ENCODE data around the gene RRP1.

The RRP1 gene, protein sequence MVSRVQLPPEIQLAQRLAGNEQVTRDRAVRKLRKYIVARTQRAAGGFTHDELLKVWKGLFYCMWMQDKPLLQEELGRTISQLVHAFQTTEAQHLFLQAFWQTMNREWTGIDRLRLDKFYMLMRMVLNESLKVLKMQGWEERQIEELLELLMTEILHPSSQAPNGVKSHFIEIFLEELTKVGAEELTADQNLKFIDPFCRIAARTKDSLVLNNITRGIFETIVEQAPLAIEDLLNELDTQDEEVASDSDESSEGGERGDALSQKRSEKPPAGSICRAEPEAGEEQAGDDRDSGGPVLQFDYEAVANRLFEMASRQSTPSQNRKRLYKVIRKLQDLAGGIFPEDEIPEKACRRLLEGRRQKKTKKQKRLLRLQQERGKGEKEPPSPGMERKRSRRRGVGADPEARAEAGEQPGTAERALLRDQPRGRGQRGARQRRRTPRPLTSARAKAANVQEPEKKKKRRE

DNA sequence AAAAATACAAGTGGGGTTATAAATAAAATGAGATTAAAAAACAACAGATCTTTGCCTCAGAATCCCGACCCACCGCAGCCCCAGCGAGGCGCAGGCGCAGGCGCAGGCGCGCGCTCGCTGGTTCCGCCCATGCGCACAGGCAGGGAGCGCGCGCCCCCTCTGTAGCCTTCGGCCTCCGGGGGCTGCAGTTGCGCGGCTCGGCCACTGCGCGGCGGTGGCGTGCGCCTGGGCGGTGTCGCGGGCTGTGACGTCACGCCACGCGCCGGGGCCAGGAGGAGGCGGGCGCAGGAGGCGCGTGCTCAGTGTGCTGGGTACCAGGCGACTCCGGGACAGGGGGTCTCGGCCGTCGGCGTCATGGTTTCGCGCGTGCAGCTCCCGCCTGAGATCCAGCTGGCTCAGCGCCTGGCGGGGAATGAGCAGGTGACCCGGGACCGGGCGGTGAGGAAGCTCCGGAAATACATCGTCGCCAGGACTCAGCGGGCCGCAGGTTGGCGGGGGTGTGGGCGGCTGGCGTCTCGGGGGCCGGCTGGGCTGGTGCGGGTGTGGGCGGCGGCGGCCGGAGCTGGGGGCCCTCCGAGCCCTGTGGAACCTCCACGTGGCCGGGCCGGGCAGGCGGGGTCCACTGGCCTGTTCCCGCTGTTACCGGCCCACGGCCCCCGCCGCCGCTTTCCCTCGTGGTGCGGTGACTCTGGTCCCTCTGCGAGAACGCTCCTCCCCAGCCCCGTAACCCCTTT lies at the start of gene RRP1:
Gene RRP1 (plus strand): TSS at position 302 of the 734 bp plus-strand sequence. CDS start 53 bp downstream, at position 355.
- DNase-seq (ENCODE audit: low spot score), result peak; percentile 84

DNA sequence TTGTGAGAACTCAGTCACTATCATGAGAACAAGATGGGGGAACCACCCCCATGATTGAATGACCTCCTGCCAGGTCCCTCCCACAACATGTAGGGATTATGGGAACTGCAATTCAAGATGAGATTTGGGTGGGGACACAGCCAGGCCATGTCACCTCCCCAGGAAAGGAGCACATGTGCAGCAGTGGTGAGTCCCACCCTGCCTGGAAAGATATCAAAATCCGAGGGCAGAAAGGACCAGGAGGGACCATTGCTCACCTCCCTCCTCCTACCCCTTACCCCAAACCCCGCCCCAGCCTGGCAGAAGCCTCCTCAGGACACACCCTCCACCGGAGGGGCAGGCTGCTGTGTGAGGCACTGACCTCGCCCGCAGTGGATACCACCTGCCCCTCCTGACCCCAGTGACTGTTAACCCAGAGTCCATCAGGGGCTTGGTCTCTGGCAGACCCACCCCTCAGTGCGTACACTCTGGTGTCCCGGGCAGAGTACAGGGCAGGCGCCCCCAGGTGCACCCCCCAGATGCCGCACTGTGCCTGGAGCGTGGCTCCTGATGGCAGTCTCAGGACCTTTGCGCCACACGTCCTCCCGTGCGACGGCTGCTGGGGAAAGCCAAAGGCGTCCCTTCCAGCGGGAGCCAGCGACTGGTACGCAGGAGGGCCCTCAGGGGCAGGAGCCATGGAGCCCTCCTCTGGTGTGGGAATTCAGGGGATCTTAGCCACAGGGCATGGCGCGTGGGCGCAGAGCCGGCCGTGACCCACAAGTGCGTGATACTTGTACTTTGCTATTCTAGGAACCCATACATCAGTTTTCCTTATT lies 49.5 kb upstream of the RRP1 start:
- DNase-seq (ENCODE audit: low spot score), result no peak

DNA sequence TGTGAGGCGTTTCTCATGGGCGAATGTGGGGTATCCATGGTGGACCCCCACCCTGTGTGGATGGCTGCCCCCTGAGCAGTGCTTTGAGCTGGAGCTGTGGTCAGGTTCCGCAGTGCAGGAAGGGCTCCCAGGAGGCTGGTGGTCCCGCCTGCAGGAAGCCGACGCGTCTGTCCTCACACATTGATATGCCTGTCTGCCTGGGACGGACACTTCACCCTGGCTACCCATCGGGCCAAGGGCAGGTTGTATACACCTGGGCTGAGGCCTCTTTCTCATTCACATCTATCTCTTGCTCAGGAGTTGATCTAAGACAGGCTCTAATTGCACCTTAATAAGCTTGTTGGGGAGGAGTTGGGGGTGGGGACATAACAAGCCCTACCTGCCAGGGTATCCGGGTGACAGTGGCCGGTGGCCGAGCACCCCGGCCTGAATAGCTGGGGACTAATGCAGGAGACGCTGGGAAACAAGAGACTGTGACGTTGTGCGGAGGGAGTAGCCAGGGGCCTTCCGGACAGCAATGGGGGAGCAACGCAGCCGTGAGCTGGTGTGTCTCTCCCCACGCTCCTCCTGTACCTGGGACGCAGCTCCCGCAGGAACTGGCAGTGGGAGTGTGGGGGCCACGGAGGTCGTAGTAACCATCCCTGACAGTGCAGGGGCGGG lies 48.8 kb upstream of the RRP1 start:
- DNase-seq (ENCODE audit: low spot score), result no peak

DNA sequence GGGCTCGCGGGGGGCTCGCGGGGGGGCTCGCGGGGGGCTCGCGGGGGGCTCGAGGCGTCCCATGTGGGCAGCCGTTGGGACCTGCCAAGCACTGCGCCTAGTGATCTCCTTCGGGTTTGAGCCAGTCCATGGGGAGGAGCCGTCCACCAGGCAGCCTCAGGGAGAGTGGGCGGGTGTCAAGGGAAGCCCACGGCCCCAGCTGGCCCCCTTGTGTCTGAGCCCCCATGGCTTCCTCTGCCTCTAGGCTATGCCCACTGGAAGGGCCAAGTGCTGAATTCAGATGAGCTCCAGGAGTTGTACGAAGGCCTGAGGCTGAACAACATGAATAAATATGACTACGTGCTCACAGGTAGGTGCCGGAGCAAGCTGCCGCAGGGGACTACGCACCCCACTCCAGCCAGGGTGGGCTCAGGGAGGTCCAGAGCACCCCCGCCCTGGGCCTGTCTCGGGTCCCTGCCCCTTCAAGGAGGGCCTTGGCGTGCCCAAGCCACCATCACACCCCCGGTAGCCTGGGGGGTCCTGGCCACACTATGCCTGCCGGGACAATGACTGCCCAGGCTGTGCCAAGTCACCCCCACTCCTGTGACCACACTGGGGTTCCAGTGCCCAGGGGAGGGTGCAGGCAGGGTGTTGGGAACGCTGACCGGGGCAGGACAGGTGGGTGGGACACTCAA lies 47.8 kb upstream of the RRP1 start:
- no peak for DNase-seq (ENCODE audit: low spot score)

DNA sequence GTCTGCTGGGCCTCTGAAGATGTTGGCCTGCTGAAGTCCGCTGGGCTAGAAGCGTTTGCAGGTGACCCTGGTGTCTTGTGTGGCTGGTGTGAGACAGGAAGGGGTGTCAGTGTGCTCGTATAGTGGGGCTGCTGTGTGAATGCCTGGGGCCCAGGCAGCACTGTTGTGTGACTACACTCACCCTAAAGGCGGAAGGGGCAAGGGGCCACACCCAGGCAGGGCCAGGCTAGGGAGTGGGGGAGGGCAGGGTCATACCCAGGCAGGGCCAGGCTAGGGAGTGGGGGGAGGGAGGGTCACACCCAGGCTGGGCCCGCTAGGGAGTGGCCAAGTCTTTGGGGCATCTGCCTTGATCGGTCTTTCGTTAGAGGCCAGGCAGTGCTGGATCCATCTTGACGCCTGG lies 45.4 kb upstream of the RRP1 start:
- no peak for DNase-seq (ENCODE audit: low spot score)

DNA sequence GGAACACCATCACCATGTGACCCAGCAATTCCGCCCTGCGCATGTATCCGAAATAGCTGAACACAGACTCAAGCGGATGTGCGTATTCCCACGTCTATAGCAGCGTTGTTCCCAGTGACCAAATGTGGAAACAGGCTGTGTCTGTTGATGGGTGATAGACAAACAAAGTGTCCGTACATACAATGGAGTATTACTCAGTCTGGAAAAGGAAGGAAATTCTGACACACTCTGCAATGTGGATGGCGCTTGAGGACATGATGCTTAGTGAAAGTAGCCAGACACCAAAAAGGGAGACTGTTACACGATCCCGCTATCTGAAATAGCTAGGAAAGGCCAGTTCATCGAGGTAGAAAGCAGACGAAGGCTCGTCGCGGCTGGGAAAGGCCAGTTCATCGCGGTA lies 44.7 kb upstream of the RRP1 start:
- DNase-seq (ENCODE audit: low spot score), result no peak

DNA sequence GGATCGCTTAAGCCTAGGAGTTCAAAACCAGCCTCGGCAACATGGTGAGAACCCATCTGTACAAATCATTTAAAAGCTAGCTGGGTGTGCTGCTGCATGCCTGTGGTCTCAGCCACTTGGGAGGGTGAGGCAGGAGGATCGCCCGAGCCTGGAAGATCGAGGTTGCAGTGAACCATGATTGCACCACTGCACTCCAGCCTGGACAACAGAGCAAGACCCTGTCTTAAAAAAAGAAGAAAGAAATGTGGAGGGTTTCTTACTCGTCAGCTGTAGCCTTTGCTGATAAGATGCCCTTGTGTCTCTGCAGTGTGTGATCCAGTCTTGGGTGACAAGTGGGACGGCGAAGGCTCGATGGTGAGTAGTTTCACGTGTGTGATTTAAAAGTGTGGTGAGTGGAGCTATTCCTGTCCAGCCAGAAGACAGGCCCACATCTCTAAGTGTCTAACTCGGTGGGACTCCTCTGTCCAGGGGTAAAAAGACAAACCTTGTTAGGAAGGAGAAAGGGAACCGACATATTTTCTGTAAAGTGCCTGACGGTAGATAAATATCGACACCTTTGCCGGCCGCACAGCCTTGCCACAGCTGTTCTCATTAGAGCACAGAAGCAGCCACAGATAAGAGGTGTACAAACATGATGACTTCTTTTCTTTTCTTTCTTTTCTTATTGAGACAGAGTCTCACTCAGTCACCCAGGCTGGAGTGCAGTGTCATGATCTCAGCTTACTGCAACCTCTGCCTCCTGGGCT lies 43.4 kb upstream of the RRP1 start:
- DNase-seq (ENCODE audit: low spot score), result no peak

DNA sequence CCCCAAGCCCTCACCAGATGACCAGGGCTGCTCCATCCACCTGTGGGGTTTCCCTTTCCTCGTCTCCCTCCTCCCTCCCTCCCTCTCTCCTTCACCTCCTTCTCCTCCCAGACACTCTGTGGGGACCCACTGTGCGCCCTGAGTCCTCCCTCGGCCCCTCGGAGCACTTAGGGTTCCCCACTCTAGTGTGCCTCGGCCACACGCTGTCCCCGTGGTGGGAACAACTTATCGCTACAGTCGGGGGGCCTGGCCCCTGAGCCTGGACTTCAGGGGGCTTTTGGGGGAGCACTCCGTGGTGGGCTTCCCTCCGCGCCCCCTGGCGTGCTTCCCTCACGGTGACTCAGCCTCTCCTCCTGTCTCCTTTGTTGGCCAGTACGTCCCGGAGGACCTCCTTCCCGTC lies 40.8 kb upstream of the RRP1 start:
- DNase-seq (ENCODE audit: low spot score), result no peak

DNA sequence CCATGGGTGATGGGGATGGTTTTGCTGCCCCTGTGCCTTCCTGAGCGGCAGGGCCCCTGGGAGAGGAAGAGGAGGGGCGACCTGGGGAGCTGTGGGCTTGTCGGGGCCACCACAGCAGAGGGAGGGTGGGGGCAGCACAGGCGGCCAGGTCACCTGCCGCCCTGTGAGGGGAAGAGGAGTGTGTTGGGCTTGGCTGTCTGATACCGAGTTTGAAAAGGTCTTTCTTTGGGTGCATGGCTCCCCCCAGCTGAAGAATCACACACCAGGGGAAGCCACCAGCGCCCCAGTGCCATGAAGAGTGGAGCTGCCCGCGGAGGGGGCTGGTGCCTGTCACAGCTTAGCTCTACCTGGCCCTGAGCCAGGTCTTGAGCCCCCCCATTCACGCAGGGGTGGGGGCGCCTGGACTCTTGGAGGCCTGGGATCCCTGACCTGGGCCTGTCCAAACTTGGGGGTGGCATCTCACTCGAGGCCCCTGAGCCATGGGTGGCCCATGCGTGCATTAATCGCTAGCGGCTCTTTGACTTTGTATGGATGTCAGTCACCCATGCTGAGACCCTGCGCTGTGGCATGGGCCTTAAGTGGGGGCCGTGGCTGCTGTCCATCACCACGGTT lies 39.6 kb upstream of the RRP1 start:
- DNase-seq (ENCODE audit: low spot score), result no peak

DNA sequence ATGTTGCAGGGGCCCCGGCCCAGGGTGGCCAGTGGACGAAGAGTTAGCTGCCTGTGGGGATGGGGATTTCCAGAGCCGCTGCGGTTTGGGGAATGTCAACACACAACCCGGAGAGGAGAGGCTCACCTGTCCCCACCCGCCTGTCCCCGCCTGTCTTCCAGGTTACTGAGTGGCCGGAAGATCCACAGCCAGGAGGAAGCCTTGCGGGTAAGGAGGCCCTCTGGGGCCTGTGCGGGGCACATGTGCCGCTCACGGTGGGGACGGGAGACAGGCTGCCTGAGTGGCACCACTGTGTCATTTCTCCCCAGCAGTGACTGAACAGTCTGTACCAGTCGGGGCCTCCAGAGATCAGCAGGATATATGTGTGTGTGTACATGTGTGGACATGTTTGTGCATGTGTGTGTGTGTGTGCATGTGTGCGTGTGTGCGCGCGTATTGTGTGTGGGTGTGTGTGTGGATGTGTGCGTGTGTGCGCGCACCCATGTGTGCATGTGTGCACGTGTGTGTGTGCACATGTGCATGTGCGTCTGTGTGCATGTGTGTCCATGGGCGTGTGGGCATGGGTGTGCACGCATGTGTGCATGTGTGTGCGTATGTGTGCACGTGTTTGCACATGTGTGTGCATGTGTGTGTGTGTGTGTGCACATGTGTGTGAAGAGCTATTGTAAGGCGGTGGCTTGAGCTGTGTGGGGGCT lies 38.9 kb upstream of the RRP1 start:
- DNase-seq (ENCODE audit: low spot score), result no peak

DNA sequence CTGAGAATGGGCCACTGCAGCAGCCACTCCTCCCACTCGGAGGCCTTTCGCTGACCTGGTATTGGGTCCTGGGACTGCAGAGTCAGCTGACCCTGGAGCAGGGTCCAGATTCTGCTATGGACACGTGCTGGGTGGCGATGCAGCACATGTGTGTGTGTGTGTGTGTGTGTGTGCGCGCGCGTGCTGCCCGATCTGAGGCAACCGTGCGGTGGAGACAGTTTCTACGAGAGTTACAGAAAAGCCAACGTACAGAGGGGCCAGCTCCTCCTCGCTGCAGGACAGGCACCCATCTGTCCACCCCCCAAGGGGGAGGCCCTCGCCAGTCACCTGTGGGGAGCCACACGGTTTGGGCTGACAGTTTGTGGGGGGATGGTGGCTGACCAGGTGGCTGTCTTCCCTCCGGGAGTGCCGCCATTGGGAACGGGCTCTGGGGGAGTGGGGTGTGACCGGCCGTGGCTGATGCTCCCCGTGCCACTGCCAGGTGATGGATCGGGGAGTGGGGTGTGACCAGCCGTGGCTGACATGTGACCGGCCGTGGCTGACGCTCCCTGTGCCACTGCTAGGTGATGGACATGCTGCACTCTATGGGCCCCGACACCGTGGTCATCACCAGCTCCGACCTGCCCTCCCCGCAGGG lies 37.3 kb upstream of the RRP1 start:
- DNase-seq (ENCODE audit: low spot score), result no peak

DNA sequence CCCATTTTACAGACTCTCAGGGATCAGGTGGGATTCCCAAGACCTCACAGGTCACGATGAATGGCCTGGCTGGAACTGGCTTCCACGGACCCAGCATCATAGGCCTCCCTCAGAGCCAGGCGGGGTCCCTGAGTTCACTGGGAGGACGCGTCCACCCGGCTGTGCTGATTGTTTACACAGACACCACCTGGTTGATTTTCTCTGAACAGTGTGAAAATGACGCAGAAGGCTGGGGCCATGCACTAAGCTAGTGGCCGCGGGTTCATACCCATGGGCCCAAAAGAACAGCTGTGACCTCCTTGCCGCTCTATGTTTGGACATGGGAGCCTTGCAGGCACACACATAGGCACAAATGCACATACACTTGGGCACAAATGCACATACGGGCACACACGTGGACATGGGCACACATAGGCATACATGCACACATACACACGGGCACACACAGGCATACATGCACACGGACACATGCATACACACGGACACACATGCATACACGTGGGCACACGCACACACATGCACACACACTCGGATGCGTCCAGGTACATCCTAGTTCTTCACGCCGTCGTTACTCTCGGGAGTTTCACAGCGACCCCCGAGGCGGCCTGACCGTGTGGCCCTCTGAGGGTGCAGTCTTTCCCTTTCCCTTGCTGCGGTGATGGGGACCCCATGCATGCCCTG lies 36.5 kb upstream of the RRP1 start:
- no peak for DNase-seq (ENCODE audit: low spot score)

DNA sequence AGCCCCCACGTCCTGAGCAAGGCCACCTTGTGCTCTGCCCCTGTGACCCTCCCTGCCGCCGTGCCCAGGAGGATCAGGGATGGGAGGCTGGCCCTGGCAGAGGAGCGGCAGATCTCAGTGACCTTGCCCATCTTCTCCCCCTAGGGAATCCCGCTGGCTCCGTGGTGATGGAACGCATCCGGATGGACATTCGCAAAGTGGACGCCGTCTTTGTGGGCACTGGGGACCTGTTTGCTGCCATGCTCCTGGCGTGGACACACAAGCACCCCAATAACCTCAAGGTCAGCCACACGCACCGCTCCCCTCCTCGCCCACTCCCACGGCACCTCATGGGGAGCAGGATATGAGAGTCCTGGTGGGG lies 36.0 kb upstream of the RRP1 start:
- no peak for DNase-seq (ENCODE audit: low spot score)

DNA sequence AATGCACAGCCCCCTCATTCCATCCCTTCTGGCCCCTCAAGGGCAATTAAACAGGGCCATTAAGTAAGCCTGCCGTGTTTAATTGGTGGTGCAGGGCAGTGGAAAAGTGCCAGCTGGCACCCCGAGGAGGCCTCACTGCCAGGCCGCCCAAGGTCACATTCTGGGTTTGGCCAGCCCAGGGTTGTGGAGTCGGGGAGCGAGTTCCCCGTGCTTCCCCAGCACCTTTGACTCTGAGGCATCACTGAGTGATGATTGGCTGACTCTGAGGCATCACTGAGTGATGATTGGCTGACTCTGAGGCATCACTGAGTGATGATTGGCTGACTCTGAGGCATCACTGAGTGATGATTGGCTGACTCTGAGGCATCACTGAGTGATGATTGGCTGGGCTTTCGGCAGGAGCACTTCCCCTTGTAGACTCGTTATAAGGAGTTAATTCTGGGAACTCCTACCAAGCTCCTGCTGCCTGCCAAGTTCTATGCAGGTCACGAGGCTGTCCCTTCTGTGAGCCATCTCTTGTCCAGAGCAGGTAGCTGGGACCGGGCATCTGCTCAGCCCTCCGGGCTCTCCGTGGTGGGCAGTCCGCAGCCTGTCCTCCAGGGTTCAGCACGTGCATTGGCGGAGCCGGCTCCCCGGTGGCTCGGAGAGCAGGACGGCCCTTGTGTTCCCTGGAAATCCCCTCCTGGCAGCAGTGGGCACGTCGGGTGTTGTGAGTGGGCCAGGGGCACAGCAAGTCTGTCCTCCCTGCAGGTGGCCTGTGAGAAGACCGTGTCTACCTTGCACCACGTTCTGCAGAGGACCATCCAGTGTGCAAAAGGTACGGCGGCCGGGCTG lies 34.2 kb upstream of the RRP1 start:
- DNase-seq (ENCODE audit: low spot score), result no peak

DNA sequence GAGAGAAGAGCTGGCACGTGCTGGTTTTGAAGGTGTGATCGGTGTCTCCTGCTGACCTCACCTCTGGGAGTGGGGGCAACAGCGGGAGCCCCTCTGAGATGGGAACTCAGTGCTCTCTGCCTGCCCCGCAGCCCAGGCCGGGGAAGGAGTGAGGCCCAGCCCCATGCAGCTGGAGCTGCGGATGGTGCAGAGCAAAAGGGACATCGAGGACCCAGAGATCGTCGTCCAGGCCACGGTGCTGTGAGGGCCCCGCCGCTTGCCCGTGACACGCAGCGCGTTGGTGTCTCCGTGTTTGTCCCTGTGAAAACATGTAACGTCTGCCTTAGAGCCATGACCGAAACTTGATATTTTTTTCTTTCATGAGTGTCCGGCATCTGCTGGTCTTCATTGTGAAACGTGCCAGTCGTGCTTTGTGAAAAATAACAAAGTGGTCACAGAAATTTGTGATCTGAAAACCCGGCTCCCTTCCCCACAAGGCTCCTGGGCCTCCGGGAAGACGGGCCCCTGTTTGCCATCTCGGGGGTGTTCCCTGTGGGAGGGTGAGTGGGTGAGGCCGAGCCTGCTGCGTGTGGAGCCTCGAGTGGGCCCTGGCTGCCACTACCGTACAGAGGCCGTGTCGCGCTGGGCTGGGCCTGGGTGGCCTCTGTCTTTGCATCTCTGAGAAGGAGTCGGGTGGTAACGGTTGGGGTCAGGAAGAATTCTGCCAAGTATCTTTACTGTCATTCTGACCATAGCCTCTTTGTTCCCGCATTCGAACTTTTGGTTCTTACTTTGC lies 33.4 kb upstream of the RRP1 start:
- DNase-seq (ENCODE audit: low spot score), result no peak

DNA sequence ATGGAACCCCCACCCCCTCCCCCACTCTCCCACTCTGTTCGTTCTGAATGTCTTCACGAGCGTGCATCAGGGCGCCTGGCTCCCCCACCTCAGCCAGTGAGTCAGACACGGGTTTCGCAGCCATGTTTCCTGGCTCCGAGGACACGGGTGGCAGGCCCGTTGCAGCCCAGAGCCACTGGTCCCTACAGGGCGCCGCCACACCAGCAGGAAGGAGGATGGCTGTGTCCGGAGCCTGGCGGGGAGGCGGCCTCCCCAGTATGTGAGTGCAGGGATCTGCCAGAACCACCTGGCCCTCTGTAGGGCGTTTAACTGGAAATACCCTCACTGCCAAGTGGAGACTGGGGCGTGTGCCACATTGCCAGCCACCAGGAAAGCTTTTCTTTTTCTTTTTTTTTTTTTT lies 31.8 kb upstream of the RRP1 start:
- no peak for DNase-seq (ENCODE audit: low spot score)

DNA sequence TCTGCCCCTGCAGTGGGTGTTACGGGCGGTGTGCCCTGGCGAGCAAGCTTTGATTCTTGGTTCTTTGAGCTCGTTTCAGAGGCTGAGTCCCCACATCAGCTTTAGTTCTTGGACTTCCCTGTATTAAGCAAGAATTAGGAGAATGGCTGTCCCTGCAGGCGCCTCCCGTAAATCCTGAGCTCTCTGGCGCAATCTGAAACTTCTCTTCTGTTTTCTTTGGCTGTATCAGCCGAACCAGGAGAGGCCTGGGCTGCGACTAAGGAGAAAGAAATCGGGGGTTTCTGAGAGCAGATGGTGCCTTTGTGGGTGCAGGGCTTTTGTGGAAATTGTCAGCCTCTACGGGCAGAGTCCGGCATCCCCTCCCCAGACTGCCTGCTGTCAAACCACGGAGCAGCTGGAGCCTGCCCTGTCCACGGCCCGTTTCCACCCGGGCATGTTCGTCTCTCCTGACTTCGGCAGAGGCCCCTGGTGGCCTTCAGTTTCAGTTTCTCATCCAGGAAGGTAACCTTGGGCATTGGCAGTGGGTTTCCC lies 31.2 kb upstream of the RRP1 start:
- DNase-seq (ENCODE audit: low spot score), result no peak
